ENCODE data around the gene TSGA10.

DNA sequence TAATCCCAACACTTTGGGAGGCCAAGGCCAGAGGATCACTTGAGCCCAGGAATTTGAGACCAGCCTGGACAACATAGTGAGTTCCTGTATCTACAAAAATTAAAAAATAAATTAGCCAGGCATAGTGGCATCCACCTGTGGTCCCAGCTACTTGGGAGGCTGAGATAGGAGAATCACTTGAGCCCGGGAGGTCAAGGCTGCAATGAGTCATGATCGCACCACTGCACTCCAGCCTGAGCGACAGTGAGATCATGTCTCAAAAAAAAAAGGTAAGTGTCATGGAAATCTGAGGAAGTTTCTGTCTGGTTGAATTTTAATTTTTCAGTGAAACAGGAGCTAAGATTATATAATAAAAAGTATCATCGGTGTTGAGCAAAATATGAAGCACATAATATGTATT, 15.7 kb downstream of the TSGA10 start:
- TF ChIP-seq POLR2AphosphoS5 (IDR thresholded peaks at IDR 0.05; ENCODE audit: low read depth, low read length) (no peak), POLR2A (IDR thresholded peaks at IDR 0.05; ENCODE audit: low read depth, low read length) (no peak), TAF1 (IDR thresholded peaks at IDR 0.05; ENCODE audit: low read depth, low read length) (no peak), SPI1 (IDR thresholded peaks at IDR 0.05; ENCODE audit: low read depth, low read length) (no peak), POU2F2 (IDR thresholded peaks at IDR 0.05; ENCODE audit: low read depth, low read length) (no peak), PAX5 (IDR thresholded peaks at IDR 0.05; ENCODE audit: insufficient read depth, low read length, severe bottlenecking) (no peak)

Measured in GM12891 (cell line).